Activated T-cell treated with anti-CD3 and anti-CD28 coated beads, Interleukin-2, amount 50 U/mL, for 48 hours (primary cell): ENCODE data around the gene OR56A4.
"Not testable (repeated sequence)": the region's sequence is repeated elsewhere in the genome, so short reads cannot be mapped to it uniquely, and the experiment has no call there.

Source experiments
- DNase-seq, 2 experiments: peaks; one replicate each; pipeline ENCODE4 v3.0.0-alpha.2; 2020

The OR56A4 gene

GRCh38 chr11:6006846-6007245 lies at the start of gene OR56A4:
Gene OR56A4 (minus strand): TSS chr11:6006946. CDS start chr11:6002992, 3,954 bp downstream.
- DNase-seq = no peak

- no peak for DNase-seq
These were observed 48.8 kb upstream of the OR56A4 start for GRCh38 chr11:6055569-6055968.

- no peak for DNase-seq
These were observed 45.6 kb upstream of the OR56A4 start for GRCh38 chr11:6052374-6052773.

- DNase-seq = no peak
These were observed 34.1 kb upstream of the OR56A4 start for GRCh38 chr11:6040874-6041273.

GRCh38 chr11:6030708-6031405 lies 24.1 kb upstream of the OR56A4 start, which contains the start of gene OR56A1:
Gene OR56A1 (minus strand): TSS chr11:6030758. CDS start chr11:6027692, 3,066 bp downstream.
- no peak for DNase-seq

- no peak for DNase-seq
These were observed 20.8 kb upstream of the OR56A4 start for GRCh38 chr11:6027501-6027900.

GRCh38 chr11:6025056-6025455 lies 18.3 kb upstream of the OR56A4 start:
- DNase-seq = no peak

- no peak for DNase-seq
These were observed 16.2 kb upstream of the OR56A4 start for GRCh38 chr11:6022956-6023355.

GRCh38 chr11:6013042-6013441 lies 6.3 kb upstream of the OR56A4 start:
- DNase-seq = no peak

- no peak for DNase-seq
These were observed 5.4 kb upstream of the OR56A4 start for GRCh38 chr11:6012035-6012668.

- no peak for DNase-seq
These were observed 351 bp downstream of the OR56A4 start for GRCh38 chr11:6006395-6006794.

GRCh38 chr11:6002202-6002699 lies 4.5 kb downstream of the OR56A4 start:
- no peak for DNase-seq

- DNase-seq = no peak
These were observed 12.0 kb downstream of the OR56A4 start for GRCh38 chr11:5994791-5995190.

- DNase-seq = no peak
These were observed 14.0 kb downstream of the OR56A4 start for GRCh38 chr11:5992604-5993251.

GRCh38 chr11:5992150-5992549 lies 14.6 kb downstream of the OR56A4 start:
- DNase-seq = no peak

GRCh38 chr11:5989203-5989602 lies 17.5 kb downstream of the OR56A4 start:
- DNase-seq = no peak

- DNase-seq = no peak
These were observed 19.9 kb downstream of the OR56A4 start, which contains the start of gene OR52L1 for GRCh38 chr11:5986885-5987284. Gene OR52L1 (minus strand): TSS chr11:5986985. CDS start chr11:5986930, 55 bp downstream.

GRCh38 chr11:5983443-5983842 lies 23.3 kb downstream of the OR56A4 start:
- no peak for DNase-seq

- no peak for DNase-seq
These were observed 33.2 kb downstream of the OR56A4 start for GRCh38 chr11:5973530-5973929.

GRCh38 chr11:5968394-5968793 lies 38.4 kb downstream of the OR56A4 start, which contains the start of gene OR56A5:
Gene OR56A5 (minus strand): TSS chr11:5968494. CDS start chr11:5968494, 0 bp downstream.
- DNase-seq = no peak

- DNase-seq = no peak
These were observed 39.0 kb downstream of the OR56A4 start for GRCh38 chr11:5967708-5968107.

- DNase-seq = no peak
These were observed 39.8 kb downstream of the OR56A4 start for GRCh38 chr11:5966958-5967357.

- not testable (repeated sequence) for DNase-seq
These were observed 45.9 kb downstream of the OR56A4 start for GRCh38 chr11:5960704-5961320.
